Activated T-cell treated with anti-CD3 and anti-CD28 coated beads, Interleukin-2, amount 50 U/mL, for 4 hours (primary cell): ENCODE data around the gene LAMC1. TPM values are rescaled to one million over a fixed set of nuclear protein-coding genes. Genes with fewer than 3 reads are reported as not detected.

ENCODE experiments used
- ATAC-seq, 2 donors: fragments of 200-7000 bp; cut with Tn5 transposase; one replicate each; pipeline ENCODE4 v1.10.0; 2021
- DNase-seq: peaks from one replicate; pipeline ENCODE4 v3.0.0-alpha.2; 2020
- H3K27me3 Mint-ChIP-seq: one replicate; pipeline ENCODE4 v1.8.0; 2021; ENCODE audit warnings: low read depth, mixed read lengths
- H3K36me3 Mint-ChIP-seq: one replicate; pipeline ENCODE4 v1.8.0; 2022; ENCODE audit warnings: mixed read lengths; ENCODE audit not compliant: insufficient read depth
- H3K4me1 Mint-ChIP-seq: one replicate; pipeline ENCODE4 v1.8.0; 2021; ENCODE audit warnings: low read depth, mixed read lengths
- H3K4me3 Mint-ChIP-seq: one replicate; pipeline ENCODE4 v1.8.0; 2021; ENCODE audit warnings: mild to moderate bottlenecking, moderate library complexity, mixed read lengths
- H3K9me3 Mint-ChIP-seq: one replicate; pipeline ENCODE4 v1.8.0; 2021; ENCODE audit warnings: mixed read lengths
- total RNA-seq, 3 donors: library from RNA; stranded (reverse); gene quantifications; one replicate each; pipeline ENCODE4 v1.2.1, GENCODE V29; 2021

LAMC1 gene
- total RNA-seq, 3 donors from 2014 or later, result 0.61 to 1.0 (median 0.84) TPM

- ATAC-seq (no peak), DNase-seq (no peak)
- peaks cover 12% of the 10 kb centered on the region for H3K4me1 Mint-ChIP-seq
- H3K27me3 Mint-ChIP-seq, result peaks cover 12% of the 10 kb centered on the region
- no peaks in the 10 kb centered on the region for H3K9me3 Mint-ChIP-seq
- no peaks in the 10 kb centered on the region for H3K36me3 Mint-ChIP-seq
- H3K4me3 Mint-ChIP-seq, result no peak overlapping the region
These were observed 170.8 kb downstream of the LAMC1 start for GRCh38 chr1:183193963-183194525.

- peaks cover 8% of the 10 kb centered on the region for H3K27me3 Mint-ChIP-seq
- no peaks in the 10 kb centered on the region for H3K9me3 Mint-ChIP-seq
- DNase-seq, result no peak
- peaks cover 12% of the 10 kb centered on the region for H3K4me1 Mint-ChIP-seq
- peak; percentile 69 to 74 for ATAC-seq
- no peaks in the 10 kb centered on the region for H3K36me3 Mint-ChIP-seq
- no peak overlapping the region for H3K4me3 Mint-ChIP-seq
These were observed 171.4 kb downstream of the LAMC1 start for GRCh38 chr1:183194527-183195141.

GRCh38 chr1:183195142-183195574 lies 171.9 kb downstream of the LAMC1 start:
- DNase-seq (no peak), ATAC-seq (peak in 1 of 2 donors; percentile 54)
- Mint-ChIP-seq H3K4me1 (peaks cover 12% of the 10 kb centered on the region), H3K9me3 (no peaks in the 10 kb centered on the region), H3K27me3 (peaks cover 8% of the 10 kb centered on the region), H3K36me3 (no peaks in the 10 kb centered on the region), H3K4me3 (no peak overlapping the region)

Other genes with a start within 250 kb of the LAMC1 start
- gene NPL, start 233.6 kb upstream of the LAMC1 start, total RNA-seq, result 10 to 100 TPM in 2 of 3 donors, 1 to 10 TPM in 1; 5.2 to 11.0 (median 10.4) TPM
- 100 to 1,000 TPM; 375 to 402 (median 394) TPM for gene DHX9, start 184.1 kb upstream of the LAMC1 start, total RNA-seq
- gene SHCBP1L, start 70.3 kb upstream of the LAMC1 start, total RNA-seq, result not detected
- under 1 TPM in 1 of 3 donors, not detected in 2; 0.03 TPM for gene LAMC2, start 162.8 kb downstream of the LAMC1 start, total RNA-seq